CD4-positive, alpha-beta T cell treated with Interleukin-12 subunit alpha and Interleukin-12 subunit beta, for 1 hour (primary cell): ENCODE results near the gene SEMA5B.

Source experiments
- DNase-seq: peaks from one replicate; pipeline ENCODE4 v3.0.0-alpha.2; 2020

Gene SEMA5B

DNA sequence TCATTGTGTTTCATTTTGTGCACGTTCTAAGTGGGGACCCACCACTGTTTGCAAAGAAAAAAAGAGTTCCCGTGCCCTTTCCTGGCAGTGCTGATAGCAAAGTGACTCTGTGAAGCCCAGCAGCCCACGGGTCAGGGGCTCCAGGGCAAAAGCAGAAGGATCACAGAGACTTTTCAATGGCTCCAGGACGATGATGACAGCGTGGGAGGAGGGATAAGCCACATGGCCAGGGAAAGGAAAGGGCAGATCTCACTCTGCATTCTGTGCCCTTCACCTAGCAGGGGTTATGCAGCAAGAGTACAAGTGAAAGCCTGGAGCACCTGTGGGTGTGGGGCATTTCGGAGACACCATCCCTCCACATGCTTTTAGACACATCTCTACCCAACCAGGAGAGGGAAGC is 35.4 kb downstream of the SEMA5B start:
- no peak for DNase-seq

DNA sequence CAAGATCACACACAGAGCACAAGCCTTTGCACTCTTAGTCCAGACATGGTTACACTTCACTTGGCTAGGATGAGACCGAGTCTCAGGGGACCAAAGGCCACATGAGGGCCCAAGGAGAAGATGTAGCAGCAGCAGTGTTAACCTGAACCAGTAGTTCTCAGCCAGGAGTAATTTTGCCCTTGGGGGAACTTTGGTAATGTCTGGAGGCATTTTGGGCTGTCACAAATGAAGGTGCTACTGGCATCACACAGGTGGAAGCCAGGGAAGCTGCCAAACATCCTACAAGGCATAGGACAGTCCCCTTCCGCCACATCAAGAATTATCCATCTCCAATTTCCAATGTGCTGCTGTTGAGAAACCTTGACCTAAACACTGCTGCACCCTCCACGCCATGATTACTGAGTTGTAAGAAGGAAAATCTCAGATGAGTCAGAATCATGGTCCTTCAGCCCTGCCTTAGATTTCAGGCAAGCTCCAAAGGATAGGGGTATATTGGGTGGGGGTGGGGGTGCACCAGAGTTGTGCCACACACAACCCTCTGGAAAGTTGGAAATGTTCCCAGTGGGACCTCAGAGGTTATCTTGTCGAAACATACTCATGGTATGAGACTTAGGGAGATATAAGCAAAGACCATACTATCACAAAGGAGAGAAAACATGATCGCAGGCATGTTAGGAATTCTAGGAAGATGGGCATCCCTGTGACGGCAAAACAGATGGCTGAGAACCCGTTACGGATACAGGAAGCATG is 36.2 kb downstream of the SEMA5B start:
- DNase-seq, result no peak

DNA sequence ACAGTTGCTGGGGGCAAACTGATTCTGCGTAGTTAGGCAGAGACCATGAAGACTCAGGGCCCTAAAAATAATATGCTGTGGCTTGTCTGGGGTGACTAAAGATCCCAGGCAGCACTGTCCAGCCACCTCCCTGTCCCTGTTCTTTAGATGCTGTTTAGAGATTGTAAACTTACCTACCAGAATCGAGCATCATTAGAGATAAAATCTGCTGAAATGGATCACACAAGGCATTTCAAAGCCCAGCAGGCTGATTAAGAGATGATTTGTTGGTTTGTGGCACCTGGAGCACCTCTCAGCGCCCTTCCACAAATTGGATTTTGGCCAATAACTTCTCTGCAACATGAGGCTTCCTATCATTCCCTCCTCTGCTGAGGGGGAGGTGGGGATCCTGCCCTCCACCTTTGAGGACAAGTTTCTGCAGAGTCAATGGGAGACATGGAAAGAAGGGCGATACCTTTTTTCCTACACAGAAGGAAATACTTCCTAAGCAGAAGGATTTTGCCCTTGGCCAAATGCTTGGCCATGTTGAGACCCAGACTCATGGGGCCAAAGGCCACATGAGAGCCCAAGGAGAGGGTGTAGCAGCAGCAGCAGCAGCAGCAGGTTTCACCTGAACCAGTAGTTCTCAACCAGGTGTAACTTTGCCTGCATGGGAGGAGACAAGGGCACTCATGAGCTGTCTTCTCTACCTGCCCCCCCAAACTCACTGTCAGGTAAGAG is 37.5 kb downstream of the SEMA5B start:
- DNase-seq, result no peak

- no peak for DNase-seq
These were observed 39.1 kb downstream of the SEMA5B start for GRCh38 chr3:122988508-122988907.

GRCh38 chr3:122987736-122988319 is 39.7 kb downstream of the SEMA5B start:
- DNase-seq, result no peak

GRCh38 chr3:122987231-122987630 is 40.3 kb downstream of the SEMA5B start:
- DNase-seq, result no peak

DNA sequence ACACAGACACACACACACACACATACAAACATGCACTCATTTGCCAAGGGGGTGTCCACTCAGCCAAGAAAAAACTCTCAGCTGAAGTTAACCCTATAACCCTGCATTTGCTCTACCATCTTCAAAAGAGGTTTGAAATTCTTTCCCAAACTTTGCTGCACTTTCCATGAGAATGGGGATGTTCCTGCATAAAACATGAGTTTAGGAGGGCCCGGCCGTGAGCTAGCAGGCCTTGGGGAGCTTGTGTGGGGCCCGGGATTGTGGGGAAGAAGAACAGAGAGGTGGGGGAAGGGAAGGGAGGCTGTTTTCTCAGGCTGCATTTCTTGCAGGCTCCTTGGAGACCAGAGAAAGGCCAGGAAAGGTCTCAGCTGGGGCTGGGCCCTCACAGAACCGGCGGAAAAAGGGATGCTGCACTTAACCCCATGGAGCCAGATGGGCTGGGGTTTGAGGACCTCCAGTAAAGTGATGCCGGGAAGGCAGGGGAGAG is 40.8 kb downstream of the SEMA5B start:
- DNase-seq, result no peak

DNA sequence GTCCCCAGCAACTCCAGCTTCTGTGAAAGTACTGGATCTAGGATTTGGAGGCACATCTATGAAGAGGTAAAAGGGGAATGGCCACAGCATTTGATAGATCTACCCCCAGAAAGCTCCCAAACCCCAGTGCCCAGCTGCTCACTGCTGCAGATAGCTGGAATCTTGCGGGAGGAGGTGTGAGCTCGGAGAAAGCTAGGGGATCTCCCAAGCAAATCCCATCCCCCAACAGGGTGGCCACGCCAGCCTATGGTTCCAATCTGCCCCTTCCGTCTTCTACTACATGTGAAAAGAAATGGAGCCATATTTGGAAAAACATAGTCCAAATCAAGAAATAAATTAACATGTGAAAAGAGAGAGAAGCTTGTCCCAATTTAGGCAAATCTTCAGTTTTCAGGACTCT is 42.0 kb downstream of the SEMA5B start:
- DNase-seq, result no peak

DNA sequence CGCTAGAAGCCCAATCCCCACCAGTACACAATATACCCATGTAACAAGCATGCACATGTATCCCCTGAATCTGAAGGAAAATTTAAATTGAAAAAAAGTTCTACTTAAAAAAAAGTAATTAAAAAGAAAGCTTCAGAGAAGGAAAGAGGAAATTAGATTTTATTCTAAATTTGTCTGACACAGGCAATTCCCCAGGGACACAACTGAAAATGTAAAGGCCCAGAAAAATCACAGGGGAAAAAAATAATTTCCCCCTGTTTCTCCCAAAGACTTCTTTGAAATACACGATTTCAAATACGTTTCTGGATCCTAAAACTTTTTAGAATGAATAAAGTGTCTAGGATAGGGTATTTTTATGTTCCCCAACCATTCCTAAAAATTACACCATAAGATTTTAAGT is 42.9 kb downstream of the SEMA5B start:
- no peak for DNase-seq

GRCh38 chr3:122984007-122984406 is 43.6 kb downstream of the SEMA5B start:
- DNase-seq, result no peak

DNA sequence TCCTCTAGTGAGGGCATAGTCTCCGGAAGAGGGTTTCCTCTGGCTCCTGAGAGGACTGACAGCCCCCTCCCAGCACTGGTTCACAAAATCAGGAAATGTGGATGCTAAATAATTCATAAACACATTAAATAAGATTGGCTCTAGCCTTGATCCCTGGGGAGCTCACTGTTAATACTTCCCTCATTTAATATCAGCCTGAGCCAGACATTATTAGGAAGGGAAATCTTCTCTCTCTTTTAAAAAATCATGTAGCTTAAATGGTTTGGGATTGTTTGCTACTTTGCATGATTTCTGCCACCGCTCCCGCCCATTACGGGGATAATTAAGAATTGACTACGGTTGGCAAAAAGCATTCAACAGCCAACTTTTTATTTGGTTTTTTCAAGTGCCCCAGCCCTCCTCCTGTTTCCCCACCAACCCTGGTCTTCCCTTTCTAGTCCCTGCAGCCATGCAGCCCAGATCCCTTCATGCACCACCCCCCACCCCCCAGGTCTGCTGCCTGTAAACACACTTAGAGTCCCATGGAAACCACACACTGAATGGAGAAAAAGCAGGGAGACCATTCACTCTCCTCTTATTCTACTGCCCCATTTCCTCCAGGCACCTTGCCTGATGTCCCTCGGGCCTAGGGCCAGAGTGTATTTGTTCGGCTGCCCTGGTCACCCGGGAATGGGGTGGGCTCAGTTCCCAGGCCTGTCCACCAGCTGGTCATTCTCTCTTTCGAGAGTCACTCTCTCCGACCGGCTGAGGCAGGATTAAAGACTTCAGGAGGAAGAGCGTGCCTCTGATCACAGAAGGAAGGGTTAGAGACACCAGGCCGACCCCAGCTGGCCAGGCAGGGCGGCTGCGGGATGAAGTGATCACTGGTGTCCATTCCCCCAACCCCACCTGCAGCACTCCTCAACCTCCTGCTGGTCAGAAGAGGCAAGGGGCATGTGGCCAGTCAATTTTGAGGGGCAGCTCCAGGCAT is 45.1 kb downstream of the SEMA5B start:
- DNase-seq, result no peak

DNA sequence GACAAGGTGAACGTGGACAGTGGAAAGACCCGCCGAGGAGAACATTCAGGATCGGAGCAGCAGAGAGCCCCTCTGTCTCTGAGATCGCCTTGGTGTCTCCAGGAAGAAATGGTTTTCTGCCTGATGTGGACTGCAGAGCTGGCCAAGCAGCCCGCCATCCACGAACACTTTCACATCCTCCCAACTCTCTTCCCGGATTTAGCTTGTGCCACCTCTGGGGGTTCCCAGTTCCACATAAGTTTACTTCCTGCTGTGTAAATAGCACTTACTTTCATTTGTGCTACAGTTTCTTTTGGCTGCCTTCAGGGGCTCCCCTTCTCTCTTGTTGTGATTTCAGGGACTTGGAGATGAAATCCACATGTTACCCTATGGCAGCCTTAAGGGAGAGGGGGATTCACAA is 48.4 kb downstream of the SEMA5B start:
- DNase-seq, result no peak

DNA sequence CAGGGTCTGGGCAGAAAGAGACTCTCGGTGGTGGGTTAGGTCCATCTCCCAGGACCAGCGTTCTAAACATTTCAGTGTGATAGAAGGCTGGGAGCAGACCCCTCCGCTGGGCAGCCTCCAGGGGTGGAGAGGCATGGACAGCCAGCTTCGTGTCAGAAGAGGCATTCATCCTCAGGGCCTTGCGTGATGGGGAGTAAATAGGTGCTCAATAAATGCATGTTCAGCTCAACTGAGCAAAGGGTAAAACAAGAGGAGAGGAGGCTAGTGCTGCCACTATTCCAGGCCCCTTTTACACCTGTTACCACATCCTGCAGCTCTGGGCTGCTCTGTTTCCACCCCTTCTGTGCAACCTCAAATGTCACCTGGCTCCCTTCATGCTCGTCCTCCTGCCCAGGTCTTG is 49.0 kb downstream of the SEMA5B start:
- DNase-seq, result no peak

- DNase-seq, result no peak
These were observed 49.7 kb downstream of the SEMA5B start for GRCh38 chr3:122977746-122978466.

DNA sequence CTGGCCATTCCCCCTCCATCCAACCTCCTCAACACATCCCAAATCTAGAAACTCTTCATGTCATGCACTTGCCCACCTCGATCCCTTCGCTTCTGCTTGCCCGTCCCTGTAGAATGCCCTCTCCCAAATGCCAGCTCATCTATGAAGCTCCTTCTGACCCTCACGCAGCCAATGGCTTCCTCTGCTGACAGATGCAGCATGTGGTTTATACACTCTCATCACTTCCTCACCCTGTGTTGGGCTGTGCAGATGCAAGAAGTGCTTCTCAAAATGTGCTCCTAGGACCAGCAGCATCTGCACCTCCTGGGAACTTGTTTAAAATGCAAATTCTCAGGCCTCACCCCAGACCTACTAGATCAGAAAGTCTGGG is 51.7 kb downstream of the SEMA5B start:
- peak; percentile 13 for DNase-seq

DNA sequence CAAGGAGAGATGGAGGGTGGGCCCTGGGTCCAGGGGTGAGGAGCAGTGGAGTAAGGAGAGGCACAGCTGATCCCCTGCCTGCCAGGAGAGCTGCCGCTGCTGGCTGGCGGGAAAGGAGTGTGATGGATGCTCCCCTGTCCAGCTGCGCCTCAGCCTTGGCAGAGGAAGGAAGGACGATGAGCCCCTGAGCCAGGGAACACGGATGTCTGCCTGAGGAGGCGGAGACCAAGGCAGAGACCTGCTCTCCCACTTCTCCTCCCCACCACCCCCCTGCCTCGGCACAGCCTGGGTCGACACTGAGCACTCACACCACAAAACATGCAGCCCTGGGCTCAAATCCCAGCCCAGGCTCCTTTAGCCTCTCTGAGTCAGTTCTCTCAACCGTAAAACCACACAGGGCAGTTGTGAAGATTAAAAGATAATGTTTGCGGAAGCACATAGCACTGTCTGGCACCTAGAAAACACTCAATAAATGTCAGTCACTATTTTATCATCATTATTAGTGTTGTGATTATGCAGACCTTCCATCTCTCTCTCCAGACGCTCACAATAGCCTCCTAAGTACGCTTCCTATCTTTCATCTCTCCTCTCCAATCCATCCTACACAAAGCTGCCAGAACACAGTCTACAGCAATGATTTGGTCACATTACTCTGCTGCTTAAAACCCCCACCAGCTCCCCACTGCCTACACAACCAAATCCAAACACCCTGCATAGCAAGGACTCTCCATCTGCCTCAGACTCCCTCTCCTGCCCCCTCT is 52.2 kb downstream of the SEMA5B start:
- DNase-seq, result peak; percentile 5

GRCh38 chr3:122974764-122975162 is 52.8 kb downstream of the SEMA5B start:
- no peak for DNase-seq

- DNase-seq, result no peak
These were observed 53.5 kb downstream of the SEMA5B start for GRCh38 chr3:122973893-122974615.

GRCh38 chr3:122972141-122972540 is 55.4 kb downstream of the SEMA5B start:
- no peak for DNase-seq

DNA sequence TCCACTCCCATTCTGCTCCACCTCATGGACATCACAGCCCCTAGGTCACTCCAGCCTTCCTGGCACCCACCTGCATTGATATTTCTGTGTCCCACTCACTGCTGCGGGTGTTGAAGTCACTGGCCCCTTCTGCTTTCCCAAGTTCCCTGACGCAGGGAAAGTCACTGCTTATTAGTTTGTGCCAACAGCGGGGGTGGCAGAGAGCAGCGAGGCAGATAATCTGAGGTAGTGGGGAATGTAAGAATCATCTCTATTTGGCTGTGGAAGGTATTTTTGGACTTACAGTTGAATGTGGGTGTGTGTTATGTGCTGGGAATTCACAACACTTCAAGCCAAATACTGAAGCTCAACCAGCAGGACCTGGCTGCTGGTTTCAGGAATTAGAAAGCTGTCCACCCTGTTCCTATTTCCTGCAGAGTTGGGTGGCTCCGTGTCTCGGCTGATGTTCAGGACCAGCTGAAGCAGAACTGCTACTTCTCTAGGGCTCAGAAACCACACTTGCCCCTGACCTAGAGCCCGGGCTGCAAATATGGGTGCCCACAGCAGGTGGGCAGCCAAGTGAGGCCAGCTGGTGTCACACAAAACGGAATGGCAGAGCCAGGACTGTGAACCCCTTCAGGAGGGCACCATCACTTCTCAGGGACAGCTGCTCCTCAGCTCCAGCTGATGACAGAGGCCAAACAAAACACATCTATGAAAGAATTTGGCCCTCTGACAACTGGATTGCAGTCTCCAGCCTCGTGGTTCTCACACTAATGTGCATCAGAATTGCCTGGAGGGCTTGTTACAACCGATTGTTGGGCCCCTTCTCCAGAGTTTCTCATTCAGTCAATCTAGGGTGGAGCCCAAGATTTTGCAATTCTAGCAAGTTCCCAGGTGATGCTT is 57.7 kb downstream of the SEMA5B start:
- no peak for DNase-seq
